GM19035 (cell line): ENCODE measurements around the gene DLST.

Experiments used
- ATAC-seq: cut with Tn5 transposase; IDR thresholded peaks from one replicate; pipeline ENCODE4 v1.9.1; 2021; ENCODE audit not compliant: unreplicated experiment

Gene DLST

DNA sequence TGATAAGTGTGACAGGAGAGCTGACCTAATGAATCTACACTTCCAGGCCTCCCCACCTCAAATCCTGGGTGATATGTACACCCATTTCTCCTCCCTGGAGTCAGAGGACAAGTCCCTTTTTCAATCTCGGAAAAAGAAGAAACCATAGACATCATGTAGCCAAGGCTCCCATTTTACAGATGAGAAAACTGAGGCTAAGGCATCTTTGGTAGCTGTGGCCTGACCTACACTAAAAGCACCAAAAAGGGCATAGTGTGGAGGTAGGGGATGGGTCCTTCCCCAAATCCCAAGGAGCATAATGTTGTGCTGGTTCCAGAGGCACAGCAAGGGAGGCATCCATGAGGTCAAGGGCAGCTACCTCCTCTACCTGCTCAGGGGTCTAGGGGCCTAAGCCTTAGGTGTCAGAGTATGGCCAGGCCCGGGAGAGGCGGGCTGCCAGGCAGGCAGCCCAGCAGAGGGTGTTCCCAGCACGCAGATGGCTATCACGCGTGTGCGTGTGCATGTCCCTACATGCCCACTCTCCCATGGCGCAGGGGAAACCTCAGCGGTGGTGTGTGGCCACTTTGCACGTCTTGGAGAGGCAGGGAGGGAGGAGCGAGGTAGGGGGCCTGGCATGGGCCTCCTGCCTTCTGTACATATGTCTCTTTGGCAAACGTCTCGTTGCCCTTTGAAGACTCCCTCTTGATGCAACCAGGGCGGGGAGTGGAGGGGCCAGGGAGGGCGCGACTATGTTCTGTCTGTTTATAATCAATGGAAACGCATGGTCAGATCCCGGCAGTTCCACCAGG, 71.2 kb downstream of the DLST start:
- ATAC-seq, result no peak
